NCI-H2196 treated with DMSO at 0.1 percent for 48 hours (cell line): ENCODE results near the gene UNC119B.
"Not testable (repeated sequence)": the region's sequence is repeated elsewhere in the genome, so short reads cannot be mapped to it uniquely, and the experiment has no call there.

Experiments
- DNase-seq: peaks from one replicate; lab custom pipeline; 2025; ENCODE audit not compliant: unreplicated experiment; lab: John Stamatoyannopoulos, UW

UNC119B gene

GRCh38 chr12:120718055-120718454, 7.8 kb downstream of the UNC119B start:
- no peak for DNase-seq

- DNase-seq: no peak
Measured at GRCh38 chr12:120719072-120719471, 8.8 kb downstream of the UNC119B start.

- no peak for DNase-seq
Measured at GRCh38 chr12:120719496-120720233, 9.4 kb downstream of the UNC119B start.

- DNase-seq: no peak
Measured at GRCh38 chr12:120720234-120720986, 10.2 kb downstream of the UNC119B start.

GRCh38 chr12:120720987-120721801, 10.9 kb downstream of the UNC119B start:
- no peak for DNase-seq

- no peak for DNase-seq
Measured at GRCh38 chr12:120721866-120722265, 11.6 kb downstream of the UNC119B start.

- DNase-seq: no peak
Measured at GRCh38 chr12:120722784-120723183, 12.5 kb downstream of the UNC119B start.

- DNase-seq: no peak
Measured at GRCh38 chr12:120724720-120725119, 14.5 kb downstream of the UNC119B start.

- DNase-seq: no peak
Measured at GRCh38 chr12:120725151-120725658, 14.9 kb downstream of the UNC119B start.

GRCh38 chr12:120725659-120726509, 15.6 kb downstream of the UNC119B start, which contains the start of gene ACADS:
ACADS (plus strand) TSS chr12:120725826; CDS start chr12:120725886, 60 bp downstream.
- DNase-seq: peak; percentile 77

GRCh38 chr12:120726510-120726793, 16.2 kb downstream of the UNC119B start:
- no peak for DNase-seq

GRCh38 chr12:120726961-120727360, 16.7 kb downstream of the UNC119B start:
- DNase-seq: no peak

- not testable (repeated sequence) for DNase-seq
Measured at GRCh38 chr12:120732198-120732597, 21.9 kb downstream of the UNC119B start.

- DNase-seq: no peak
Measured at GRCh38 chr12:120733574-120733973, 23.3 kb downstream of the UNC119B start.

- no peak for DNase-seq
Measured at GRCh38 chr12:120734210-120734609, 24.0 kb downstream of the UNC119B start.

GRCh38 chr12:120735181-120735580, 24.9 kb downstream of the UNC119B start:
- DNase-seq: no peak

- DNase-seq: no peak
Measured at GRCh38 chr12:120736404-120737331, 26.4 kb downstream of the UNC119B start.

GRCh38 chr12:120737557-120738251, 27.4 kb downstream of the UNC119B start:
- no peak for DNase-seq
